ENCODE results near the gene SPRED2.

The SPRED2 gene

GRCh38 chr2:65311049-65311448, 121.3 kb downstream of the SPRED2 start:
- DNase-seq: no peak
- ATAC-seq: no peak

GRCh38 chr2:65309699-65310098, 122.7 kb downstream of the SPRED2 start:
- peak; percentile 19 for ATAC-seq
- DNase-seq: no peak

DNA sequence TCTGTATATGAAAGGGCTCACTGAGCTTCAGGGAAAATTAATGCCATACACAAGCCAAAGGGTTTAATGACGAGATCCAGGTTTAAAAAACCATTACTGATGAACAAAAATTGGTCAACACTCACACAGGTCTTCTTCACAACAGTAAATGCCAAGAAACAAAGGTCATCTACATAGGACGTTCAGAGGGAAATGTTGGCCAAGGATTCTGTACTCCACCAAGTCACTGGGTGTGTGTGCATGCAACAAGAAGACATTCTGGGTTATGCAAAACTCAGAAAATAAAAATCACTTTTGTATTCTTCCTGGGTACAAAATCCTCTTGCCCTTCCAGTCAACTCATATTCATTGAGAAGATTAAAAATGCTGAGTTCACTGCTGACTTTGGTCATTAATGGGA, 126.5 kb downstream of the SPRED2 start:
- ATAC-seq (no peak), DNase-seq (no peak)

- DNase-seq (peak; percentile 80), ATAC-seq (peak; percentile 95)
These were observed 131.4 kb downstream of the SPRED2 start for GRCh38 chr2:65300761-65301711.

GRCh38 chr2:65300134-65300760, 132.2 kb downstream of the SPRED2 start:
- no peak for ATAC-seq
- no peak for DNase-seq

DNA sequence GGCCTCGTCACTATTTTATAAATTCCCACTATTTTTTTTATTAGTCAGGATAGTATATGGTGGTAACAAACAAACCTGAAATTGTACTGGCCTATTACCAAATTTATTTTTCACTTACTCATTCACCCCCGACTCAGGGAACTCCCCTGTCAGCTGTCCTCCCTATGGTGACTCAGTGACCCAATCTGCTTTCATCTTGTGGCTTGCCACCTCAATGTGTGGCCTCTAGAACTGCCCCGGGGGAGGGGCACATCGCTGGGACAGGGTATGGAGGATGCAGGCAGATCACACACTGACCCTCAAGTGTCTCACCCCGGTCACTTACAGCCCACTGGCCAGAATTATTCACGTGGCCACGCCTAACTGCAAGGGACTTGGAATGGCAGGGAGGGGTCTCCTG, 133.2 kb downstream of the SPRED2 start:
- peak; percentile 82 for DNase-seq
- ATAC-seq: peak; percentile 65

DNA sequence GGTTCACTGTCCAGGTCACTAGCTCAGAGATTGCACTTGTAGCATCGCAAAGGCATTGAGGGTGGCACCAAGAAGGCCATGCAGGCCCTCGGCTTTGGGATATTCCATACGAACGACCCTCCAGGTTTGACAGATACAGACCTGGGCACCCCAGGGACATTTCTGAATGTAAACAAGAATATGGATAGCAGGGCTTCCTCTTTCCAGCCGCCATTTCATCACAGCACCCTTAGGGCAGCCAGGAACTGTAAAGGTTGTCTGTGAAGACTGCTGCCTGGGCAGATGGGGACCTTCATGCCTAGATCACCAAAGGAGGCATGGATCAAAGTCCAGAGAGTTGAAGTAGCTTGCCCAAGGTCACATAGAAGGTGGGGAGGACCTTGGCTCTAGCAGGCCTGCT, 134.3 kb downstream of the SPRED2 start:
- ATAC-seq: no peak
- DNase-seq: no peak

DNA sequence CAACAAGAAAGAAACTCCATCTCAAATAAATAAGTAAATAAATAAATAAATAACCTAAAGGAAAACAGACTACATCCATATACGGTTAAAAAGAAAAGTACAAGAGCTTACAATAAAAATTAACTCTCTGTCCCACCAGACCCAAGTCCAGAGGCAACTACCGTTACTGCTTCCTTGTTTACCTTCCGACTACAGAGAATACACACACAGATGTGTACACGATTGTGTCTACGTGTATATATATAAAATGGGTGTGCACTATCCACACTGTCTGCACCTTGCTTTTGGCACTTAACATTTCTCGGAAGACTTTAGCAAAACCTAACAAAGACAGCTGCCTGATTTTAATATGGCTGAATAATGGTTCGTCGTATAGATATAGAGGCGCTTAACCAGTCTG, 134.9 kb downstream of the SPRED2 start:
- DNase-seq: no peak

DNA sequence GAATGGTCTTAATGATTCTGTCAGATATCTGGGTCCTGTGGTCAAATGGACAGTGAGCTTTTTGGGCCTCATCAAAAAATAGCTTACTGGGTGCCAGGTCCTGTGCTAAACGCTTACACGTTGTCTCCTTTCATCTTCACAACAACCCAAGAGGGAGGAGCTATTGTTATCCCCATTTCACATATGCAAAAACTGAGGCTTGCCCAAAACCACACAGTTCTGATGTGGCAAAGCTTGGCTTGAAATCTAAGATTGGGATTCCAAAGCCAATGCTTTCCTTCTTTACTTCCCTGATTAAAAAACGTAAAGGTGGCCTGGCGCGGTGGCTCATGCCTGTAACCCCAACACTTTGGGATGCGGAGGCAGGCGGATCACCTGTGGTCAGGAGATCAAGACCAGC, 135.4 kb downstream of the SPRED2 start:
- no peak for ATAC-seq

More for the DNA sequence above, 134.9 kb downstream of the SPRED2 start:
- ATAC-seq: no peak

DNA sequence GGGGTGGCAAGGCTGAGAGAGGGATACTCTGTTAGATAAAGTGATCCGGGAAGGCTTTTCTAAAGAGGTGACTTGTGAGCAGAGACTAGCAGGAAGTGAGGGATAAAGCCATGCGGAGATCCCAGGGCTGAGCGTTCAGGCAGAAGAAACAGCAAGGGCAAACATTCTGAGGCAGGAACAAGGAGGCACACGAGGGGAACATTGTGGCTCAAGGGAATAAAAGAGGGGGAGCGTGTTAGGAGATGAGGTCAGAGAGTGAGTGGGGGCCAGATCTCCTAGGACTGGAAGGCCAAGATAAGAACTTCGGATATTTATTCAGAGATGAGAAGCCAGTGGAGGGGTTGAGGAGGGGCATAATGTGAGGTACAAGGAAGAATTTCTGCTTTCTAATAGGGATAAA, 137.7 kb downstream of the SPRED2 start:
- no peak for ATAC-seq
- no peak for DNase-seq

More for the DNA sequence above, 135.4 kb downstream of the SPRED2 start:
- no peak for DNase-seq

DNA sequence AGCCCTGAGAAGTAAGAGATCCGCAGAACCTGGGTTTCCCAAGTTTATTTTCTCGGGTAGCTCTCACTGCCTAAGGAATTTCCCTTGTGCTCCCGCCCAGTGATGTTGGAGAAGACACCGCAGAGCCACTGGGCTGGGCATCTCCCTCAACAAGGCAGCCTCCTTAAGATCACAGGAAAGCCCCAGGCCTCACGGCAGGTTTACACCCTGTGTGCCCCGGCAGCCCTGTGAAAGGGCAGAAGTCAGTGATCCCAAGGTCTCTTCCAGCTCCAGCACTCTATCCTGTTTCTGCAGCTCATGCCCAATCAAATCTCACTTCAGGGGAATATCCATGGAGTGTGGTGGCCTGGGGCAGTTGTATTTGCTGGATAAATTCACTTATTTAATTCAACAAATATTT, 138.3 kb downstream of the SPRED2 start:
- DNase-seq (no peak), ATAC-seq (no peak)

DNA sequence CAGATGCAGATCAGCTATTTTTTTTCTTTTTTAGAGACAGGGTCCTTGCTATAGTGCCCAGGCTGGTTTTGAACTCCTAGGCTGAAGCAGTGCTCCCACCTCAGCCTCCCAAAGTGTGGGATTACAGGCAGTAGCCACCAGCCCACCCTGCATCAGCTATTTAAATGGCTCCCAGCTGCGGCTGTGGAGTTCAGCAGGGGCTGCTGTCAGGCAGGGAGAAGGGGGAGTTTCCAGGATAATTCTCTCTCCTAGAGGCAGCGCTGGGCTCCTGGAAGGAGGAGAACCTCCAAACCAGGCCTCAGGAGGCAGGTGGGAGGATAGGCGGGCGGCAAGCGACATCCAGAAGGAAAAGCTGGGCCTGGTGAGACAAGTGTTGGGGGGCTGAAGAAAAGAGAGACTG, 139.0 kb downstream of the SPRED2 start:
- ATAC-seq: no peak
- DNase-seq: no peak

GRCh38 chr2:65292461-65293011, 139.9 kb downstream of the SPRED2 start:
- DNase-seq (no peak), ATAC-seq (no peak)

- DNase-seq: no peak
- no peak for ATAC-seq
These were observed 140.3 kb downstream of the SPRED2 start for GRCh38 chr2:65292106-65292400.

- DNase-seq (no peak), ATAC-seq (no peak)
These were observed 140.9 kb downstream of the SPRED2 start for GRCh38 chr2:65291216-65292105.

GRCh38 chr2:65287364-65287763, 145.0 kb downstream of the SPRED2 start:
- no peak for ATAC-seq
- no peak for DNase-seq

GRCh38 chr2:65282477-65283053, 149.8 kb downstream of the SPRED2 start:
- ATAC-seq (no peak), DNase-seq (no peak)

GRCh38 chr2:65281627-65282351, 150.6 kb downstream of the SPRED2 start:
- DNase-seq (no peak), ATAC-seq (no peak)

- ATAC-seq: no peak
- DNase-seq: no peak
These were observed 152.6 kb downstream of the SPRED2 start for GRCh38 chr2:65279756-65280155.

GRCh38 chr2:65278531-65278981, 153.8 kb downstream of the SPRED2 start:
- DNase-seq (no peak), ATAC-seq (no peak)

GRCh38 chr2:65277791-65278483, 154.5 kb downstream of the SPRED2 start:
- ATAC-seq (peak; percentile 52), DNase-seq (no peak)

Data from stimulated activated naive CD8-positive, alpha-beta T cell treated with anti-CD3 and anti-CD28 coated beads, Interleukin-15, Interleukin-2, amounts not matched to agents 100 U/mL and 50 U/mL, for 24 hours (primary cell).